Fibroblast of lung (primary cell): ENCODE measurements around the gene ANKH. TPM values are rescaled to one million over a fixed set of nuclear protein-coding genes. Genes with fewer than 3 reads are reported as not detected.

Source experiments
- DNase-seq, 2 donors: peaks; one replicate each; pipeline versions ENCODE4 v3.0.0 to v3.0.0-alpha.2; 2010; ENCODE audit warnings: low read depth in 2 of 2
- H2AFZ ChIP-seq: 2 replicates; pipeline ENCODE4 v1.5.1; 2012; ENCODE audit warnings: low read length, control low read depth, inconsistent platforms
- H3K27ac ChIP-seq: 2 replicates; pipeline ENCODE4 v1.5.1; 2011; ENCODE audit warnings: low read length, control low read depth; ENCODE audit not compliant: insufficient read depth
- H3K27me3 ChIP-seq: 2 replicates; pipeline ENCODE4 v1.5.1; 2011; ENCODE audit warnings: mild to moderate bottlenecking, low read length; ENCODE audit not compliant: control insufficient read depth, insufficient read depth
- H3K36me3 ChIP-seq: 2 replicates; pipeline ENCODE4 v1.5.1; 2011; ENCODE audit warnings: low read length; ENCODE audit not compliant: control insufficient read depth, insufficient read depth
- H3K4me1 ChIP-seq: 2 replicates; pipeline ENCODE4 v1.5.1; 2011; ENCODE audit warnings: low read length; ENCODE audit not compliant: control insufficient read depth, insufficient read depth; ENCODE audit errors: extremely low read depth
- H3K4me2 ChIP-seq: 2 replicates; pipeline ENCODE4 v1.5.1; 2011; ENCODE audit warnings: low read length, control low read depth; ENCODE audit not compliant: insufficient read depth; ENCODE audit errors: extremely low read depth
- H3K4me3 ChIP-seq, 4 experiments: fragments of 200-600 bp in 1 of 4; sonication (generic) in 1 of 4; replicated peaks in 1 of 4; 2 replicates each; pipeline ENCODE4 v1.5.1; 2011 to 2016; ENCODE audit warnings: low read length in 4 of 4, low read depth in 3 of 4, mild to moderate bottlenecking in 3 of 4, control low read depth in 2 of 4, inconsistent platforms in 1 of 4, mixed read lengths in 1 of 4; ENCODE audit not compliant: insufficient read depth in 1 of 4; ENCODE audit errors: control extremely low read depth in 1 of 4
- H3K79me2 ChIP-seq: 2 replicates; pipeline ENCODE4 v1.5.1; 2012; ENCODE audit warnings: mild to moderate bottlenecking, low read length, inconsistent platforms; ENCODE audit not compliant: control insufficient read depth, insufficient read depth
- H3K9ac ChIP-seq: 2 replicates; pipeline ENCODE4 v1.5.1; 2011; ENCODE audit warnings: mild to moderate bottlenecking, low read length, control low read depth; ENCODE audit not compliant: insufficient read depth
- H3K9me3 ChIP-seq: 2 replicates; pipeline ENCODE4 v1.5.1; 2012; ENCODE audit warnings: low read depth, low read length; ENCODE audit not compliant: control insufficient read depth, insufficient read depth
- H4K20me1 ChIP-seq: 2 replicates; pipeline ENCODE4 v1.5.1; 2011; ENCODE audit warnings: low read length; ENCODE audit not compliant: control insufficient read depth, insufficient read depth; ENCODE audit errors: extremely low read depth
- EZH2 ChIP-seq: IDR thresholded peaks from 2 replicates; pipeline ENCODE4 v1.5.1; 2012; ENCODE audit warnings: low read length, control low read depth, mild to moderate bottlenecking; ENCODE audit errors: missing control alignments
- polyA plus RNA-seq, 2 donors: library from polyadenylated mRNA; depleted of rRNA in 1 of 2; stranded (reverse) in 1 of 2; unstranded in 1 of 2; fragments of >200 nt; gene quantifications; 2 replicates each; pipeline ENCODE4 v1.2.1, GENCODE V29; 2011 to 2012; ENCODE audit warnings: missing spikeins in 1 of 2
- total RNA-seq: library from RNA; depleted of rRNA; stranded (reverse); fragments of >200 nt; gene quantifications from 2 replicates; pipeline ENCODE4 v1.2.1, GENCODE V29; 2014
- TF ChIP-seq, protein P1 (sequence below), 2 donors: IDR thresholded peaks in 1 of 2; conservative IDR thresholded peaks in 1 of 2; 1 replicate in 1 of 2; 2 replicates in 1 of 2; pipeline ENCODE4 v1.5.1; 2011 to 2012; ENCODE audit warnings: low read length in 2 of 2, control low read depth in 1 of 2, inconsistent platforms in 1 of 2, low read depth in 1 of 2, mild to moderate bottlenecking in 1 of 2

Gene ANKH
- total and polyA plus RNA-seq, 2 donors (not counting 1 experiment from before 2014, with no cell fraction given) = 5.8 to 10.9 TPM

DNA sequence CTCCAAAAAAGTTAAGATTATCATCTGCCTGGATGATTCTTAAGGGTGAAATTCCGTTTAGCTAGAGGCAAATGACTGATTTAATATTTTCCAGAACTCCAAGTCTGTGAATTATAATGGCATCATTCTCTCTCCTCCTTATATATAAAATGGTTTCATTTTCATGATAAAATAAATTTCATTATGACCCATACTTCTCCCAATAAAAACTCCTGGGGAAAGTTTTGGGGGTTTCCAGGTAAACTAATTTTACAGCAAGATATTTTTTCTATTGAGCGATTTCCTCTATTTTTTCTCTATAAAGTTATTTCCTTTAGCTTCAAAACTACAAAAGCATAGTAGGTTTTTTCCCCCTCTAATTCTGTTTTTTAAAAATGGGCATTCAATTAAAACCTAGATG, 214.7 kb downstream of the ANKH start:
- Histone ChIP-seq H2AFZ (no peak overlapping the region), H3K36me3 (no peaks in the 10 kb centered on the region), H3K9ac (no peak overlapping the region), H3K79me2 (no peaks in the 10 kb centered on the region), H3K9me3 (no peaks in the 10 kb centered on the region), H3K27ac (no peak overlapping the region), H3K4me2 (no peak overlapping the region), H4K20me1 (no peaks in the 10 kb centered on the region), H3K4me3 (no peak overlapping the region), H3K4me1 (peaks cover 8% of the 10 kb centered on the region), H3K27me3 (no peaks in the 10 kb centered on the region)
- no peak for TF ChIP-seq EZH2
- TF ChIP-seq, protein P1, sequence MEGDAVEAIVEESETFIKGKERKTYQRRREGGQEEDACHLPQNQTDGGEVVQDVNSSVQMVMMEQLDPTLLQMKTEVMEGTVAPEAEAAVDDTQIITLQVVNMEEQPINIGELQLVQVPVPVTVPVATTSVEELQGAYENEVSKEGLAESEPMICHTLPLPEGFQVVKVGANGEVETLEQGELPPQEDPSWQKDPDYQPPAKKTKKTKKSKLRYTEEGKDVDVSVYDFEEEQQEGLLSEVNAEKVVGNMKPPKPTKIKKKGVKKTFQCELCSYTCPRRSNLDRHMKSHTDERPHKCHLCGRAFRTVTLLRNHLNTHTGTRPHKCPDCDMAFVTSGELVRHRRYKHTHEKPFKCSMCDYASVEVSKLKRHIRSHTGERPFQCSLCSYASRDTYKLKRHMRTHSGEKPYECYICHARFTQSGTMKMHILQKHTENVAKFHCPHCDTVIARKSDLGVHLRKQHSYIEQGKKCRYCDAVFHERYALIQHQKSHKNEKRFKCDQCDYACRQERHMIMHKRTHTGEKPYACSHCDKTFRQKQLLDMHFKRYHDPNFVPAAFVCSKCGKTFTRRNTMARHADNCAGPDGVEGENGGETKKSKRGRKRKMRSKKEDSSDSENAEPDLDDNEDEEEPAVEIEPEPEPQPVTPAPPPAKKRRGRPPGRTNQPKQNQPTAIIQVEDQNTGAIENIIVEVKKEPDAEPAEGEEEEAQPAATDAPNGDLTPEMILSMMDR (conservative IDR thresholded peaks at IDR 0.05 in 1 of 2, IDR thresholded peaks at IDR 0.05 in 1 of 2; ENCODE audit: low read depth in 1 of 2, low read length in 2 of 2) = no peak
- DNase-seq = no peak

DNA sequence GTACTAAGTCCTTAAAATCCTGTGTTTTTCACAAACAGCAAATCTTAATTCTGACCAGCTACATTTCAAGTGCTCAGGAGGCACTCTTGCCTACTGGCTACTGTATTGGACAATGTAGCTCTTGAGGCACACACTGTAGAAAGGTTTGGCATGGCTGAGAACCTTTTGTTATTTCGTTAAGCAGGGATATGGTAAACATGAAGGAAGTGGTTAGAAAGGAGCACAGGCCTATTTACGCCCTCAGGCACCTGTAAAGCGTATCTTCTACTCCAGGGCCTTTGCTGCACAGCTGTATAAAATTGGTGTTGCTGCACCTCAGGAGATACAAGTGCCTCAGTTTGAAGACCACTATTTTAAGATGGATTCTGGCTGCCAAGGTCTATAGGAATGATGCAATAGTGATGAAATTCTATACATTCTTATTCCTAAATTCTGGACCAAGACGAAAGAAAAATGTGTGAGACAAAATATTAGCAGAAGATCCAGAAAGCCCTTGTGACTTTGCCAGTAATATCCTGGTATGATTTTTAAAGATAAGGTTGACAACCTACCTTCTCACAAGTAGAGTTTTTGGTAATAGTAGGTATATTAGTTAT, 216.3 kb downstream of the ANKH start:
- Histone ChIP-seq H3K27me3 (no peaks in the 10 kb centered on the region), H3K79me2 (no peaks in the 10 kb centered on the region), H3K4me2 (no peak overlapping the region), H4K20me1 (no peaks in the 10 kb centered on the region), H3K9ac (no peak overlapping the region), H3K4me3 (no peak overlapping the region), H3K36me3 (no peaks in the 10 kb centered on the region), H3K4me1 (peaks cover under 1% of the 10 kb centered on the region), H3K27ac (no peak overlapping the region), H3K9me3 (no peaks in the 10 kb centered on the region), H2AFZ (no peak overlapping the region)
- DNase-seq = no peak
- TF ChIP-seq, protein P1 (conservative IDR thresholded peaks at IDR 0.05 in 1 of 2, IDR thresholded peaks at IDR 0.05 in 1 of 2; ENCODE audit: low read depth in 1 of 2, low read length in 2 of 2) = no peak
- no peak for TF ChIP-seq EZH2

Other genes starting within 250 kb of the ANKH start
- 13.9 and 17.8 TPM in 2 replicates for gene OTULIN, start 207.1 kb downstream of the ANKH start, total RNA-seq
- 9.8 and 12.2 TPM in 2 replicates for gene OTULIN, start 207.1 kb downstream of the ANKH start, polyA plus RNA-seq